Measurements from ENCODE around the gene CNTNAP2.
"Not testable (repeated sequence)": the region's sequence is repeated elsewhere in the genome, so short reads cannot be mapped to it uniquely, and the experiment has no call there.

The CNTNAP2 gene

GRCh38 chr7:148035950-148036349 is 1919.3 kb downstream of the CNTNAP2 start:
- in situ Hi-C loops (cut with HindIII; ENCODE audit: low sequenced_read_pairs): no loop called here

- in situ Hi-C loops (cut with HindIII; ENCODE audit: low sequenced_read_pairs): no loop called here
Measured at GRCh38 chr7:148037044-148037443, 1920.4 kb downstream of the CNTNAP2 start.

- in situ Hi-C loops (cut with HindIII; ENCODE audit: low sequenced_read_pairs): no loop called here
Measured at GRCh38 chr7:148041156-148041555, 1924.6 kb downstream of the CNTNAP2 start.

GRCh38 chr7:148042935-148043631 is 1926.5 kb downstream of the CNTNAP2 start:
- in situ Hi-C loops (cut with HindIII; ENCODE audit: low sequenced_read_pairs): no loop called here

- in situ Hi-C loops (cut with HindIII; ENCODE audit: low sequenced_read_pairs): no loop called here
Measured at GRCh38 chr7:148044173-148044572, 1927.6 kb downstream of the CNTNAP2 start.

- in situ Hi-C loops (cut with HindIII; ENCODE audit: low sequenced_read_pairs): no loop called here
Measured at GRCh38 chr7:148045521-148045920, 1928.9 kb downstream of the CNTNAP2 start.

GRCh38 chr7:148049068-148049467 is 1932.5 kb downstream of the CNTNAP2 start:
- in situ Hi-C loops (cut with HindIII; ENCODE audit: low sequenced_read_pairs): no loop called here

GRCh38 chr7:148050492-148051158 is 1934.0 kb downstream of the CNTNAP2 start:
- in situ Hi-C loops (cut with HindIII; ENCODE audit: low sequenced_read_pairs): no loop called here

GRCh38 chr7:148056406-148056805 is 1939.8 kb downstream of the CNTNAP2 start:
- in situ Hi-C loops (cut with HindIII; ENCODE audit: low sequenced_read_pairs): no loop called here

- in situ Hi-C loops (cut with HindIII; ENCODE audit: low sequenced_read_pairs): no loop called here
Measured at GRCh38 chr7:148058092-148058491, 1941.5 kb downstream of the CNTNAP2 start.

GRCh38 chr7:148058753-148059152 is 1942.2 kb downstream of the CNTNAP2 start:
- in situ Hi-C loops (cut with HindIII; ENCODE audit: low sequenced_read_pairs): no loop called here

GRCh38 chr7:148060724-148061123 is 1944.1 kb downstream of the CNTNAP2 start:
- in situ Hi-C loops (cut with HindIII; ENCODE audit: low sequenced_read_pairs): no loop called here

- in situ Hi-C loops (cut with HindIII; ENCODE audit: low sequenced_read_pairs): not testable (repeated sequence)
Measured at GRCh38 chr7:148078111-148078510, 1961.5 kb downstream of the CNTNAP2 start.

GRCh38 chr7:148079206-148080080 is 1962.8 kb downstream of the CNTNAP2 start:
- in situ Hi-C loops (cut with HindIII; ENCODE audit: low sequenced_read_pairs): no loop called here

- in situ Hi-C loops (cut with HindIII; ENCODE audit: low sequenced_read_pairs): no loop called here
Measured at GRCh38 chr7:148083448-148083847, 1966.8 kb downstream of the CNTNAP2 start.

GRCh38 chr7:148084138-148084537 is 1967.5 kb downstream of the CNTNAP2 start:
- in situ Hi-C loops (cut with HindIII; ENCODE audit: low sequenced_read_pairs): no loop called here

- in situ Hi-C loops (cut with HindIII; ENCODE audit: low sequenced_read_pairs): no loop called here
Measured at GRCh38 chr7:148091882-148092281, 1975.3 kb downstream of the CNTNAP2 start.

- in situ Hi-C loops (cut with HindIII; ENCODE audit: low sequenced_read_pairs): no loop called here
Measured at GRCh38 chr7:148093375-148094166, 1977.0 kb downstream of the CNTNAP2 start.

GRCh38 chr7:148095066-148095465 is 1978.5 kb downstream of the CNTNAP2 start:
- in situ Hi-C loops (cut with HindIII; ENCODE audit: low sequenced_read_pairs): no loop called here

- in situ Hi-C loops (cut with HindIII; ENCODE audit: low sequenced_read_pairs): no loop called here
Measured at GRCh38 chr7:148104136-148104716, 1987.6 kb downstream of the CNTNAP2 start.

All from endothelial cell of hepatic sinusoid (primary cell).